CD1c-positive myeloid dendritic cell (primary cell): ENCODE data around the gene KCNG4.
A peak's percentile ranks its signal among the peaks of the same experiment; 100 is the strongest.

ENCODE experiments used
- DNase-seq: peaks from one replicate; pipeline ENCODE4 v3.0.0-alpha.2; 2016; ENCODE audit errors: extremely low spot score

The KCNG4 gene

GRCh38 chr16:84182680-84183571 is 56.9 kb downstream of the KCNG4 start:
- no peak for DNase-seq

DNA sequence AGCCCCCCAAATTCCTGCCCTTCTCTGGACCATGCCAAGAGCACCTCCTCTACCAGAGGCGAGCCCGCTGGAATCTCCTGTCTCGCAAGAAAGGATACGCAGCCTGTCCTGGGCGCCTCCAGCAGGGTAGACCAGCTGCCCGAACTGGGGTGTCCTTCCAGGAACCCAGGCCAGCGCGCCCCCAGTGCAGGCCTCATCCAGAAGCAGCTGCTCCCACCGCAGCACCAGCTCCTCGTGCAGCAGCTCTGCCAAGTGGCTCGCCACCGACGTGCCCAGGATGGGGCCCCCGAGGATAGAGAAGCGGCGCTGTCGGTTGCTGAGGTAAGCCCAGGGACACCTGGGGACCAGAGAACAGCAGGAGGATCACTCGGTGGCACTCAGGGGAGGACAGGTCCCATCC is 57.7 kb downstream of the KCNG4 start:
- DNase-seq = no peak

GRCh38 chr16:84181144-84181915 is 58.5 kb downstream of the KCNG4 start:
- no peak for DNase-seq

- DNase-seq = no peak
These were observed 59.2 kb downstream of the KCNG4 start for GRCh38 chr16:84180519-84181140.

DNA sequence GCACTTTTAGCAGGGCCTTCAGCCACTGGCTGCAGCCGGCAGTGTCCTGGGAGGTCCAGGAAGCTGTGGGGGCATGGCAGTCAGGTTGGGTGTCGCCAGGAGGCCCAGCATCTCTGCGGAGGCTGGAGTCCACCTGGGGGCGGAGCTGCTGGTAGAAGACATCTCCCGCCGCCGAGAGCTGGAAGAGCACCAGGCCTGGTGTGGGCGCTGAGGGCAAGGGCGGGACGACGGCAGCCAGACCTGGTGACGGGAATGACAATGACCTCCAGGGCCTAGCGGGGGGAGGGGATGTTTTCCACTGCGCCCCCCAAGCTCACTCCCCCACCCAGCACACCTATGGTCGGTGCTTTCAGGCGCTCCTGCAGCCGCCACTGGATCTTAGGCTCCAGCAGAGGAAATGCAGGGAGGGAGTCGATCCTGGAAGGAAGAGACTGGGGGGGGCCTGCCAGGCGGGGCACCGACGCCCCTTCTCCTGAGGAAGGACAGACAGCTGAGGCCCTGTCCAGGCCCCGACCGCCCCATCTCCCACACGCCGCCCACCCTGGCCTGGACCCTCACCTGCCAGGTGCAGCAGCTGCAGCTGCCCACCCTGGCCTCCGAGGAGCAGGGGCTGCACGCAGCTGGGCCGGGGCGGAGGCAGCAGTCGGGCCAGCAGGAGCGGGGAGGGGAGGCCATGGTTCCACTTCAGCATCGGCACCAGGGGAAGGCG is 60.0 kb downstream of the KCNG4 start:
- DNase-seq = no peak

- no peak for DNase-seq
These were observed 60.8 kb downstream of the KCNG4 start for GRCh38 chr16:84178892-84179611.

DNA sequence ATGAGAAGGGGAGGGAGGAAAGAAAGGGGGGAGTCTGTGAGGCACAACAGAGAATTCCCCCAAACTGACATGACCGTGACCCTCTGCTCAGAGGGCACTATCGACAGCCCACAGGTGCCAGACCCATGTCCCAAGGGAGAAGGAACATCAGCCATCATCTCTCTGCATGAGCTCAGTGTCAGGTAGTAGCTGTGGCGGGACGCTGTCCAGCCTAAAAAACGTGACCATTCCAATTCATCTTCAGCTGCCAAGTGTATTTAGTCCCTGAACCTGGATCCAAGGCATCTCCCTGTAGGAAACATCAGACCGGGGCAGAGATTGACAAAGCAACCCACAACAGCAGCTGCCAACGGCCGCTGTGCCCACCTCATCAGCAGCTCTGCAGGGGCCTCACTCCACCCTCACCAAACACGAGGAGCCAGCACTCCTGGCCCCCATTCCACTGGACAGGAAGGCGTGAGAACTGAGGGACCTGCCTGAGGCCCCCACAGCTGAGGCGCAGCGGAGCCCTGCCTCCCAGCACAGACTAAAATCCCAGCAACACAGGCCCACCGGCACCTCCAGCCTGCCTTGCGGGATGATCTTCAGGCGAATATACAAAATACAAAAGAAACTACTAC is 61.6 kb downstream of the KCNG4 start:
- no peak for DNase-seq

- DNase-seq = peak; percentile 6
These were observed 62.1 kb downstream of the KCNG4 start for GRCh38 chr16:84177741-84178073.

GRCh38 chr16:84176192-84177053 is 63.4 kb downstream of the KCNG4 start:
- DNase-seq = no peak

DNA sequence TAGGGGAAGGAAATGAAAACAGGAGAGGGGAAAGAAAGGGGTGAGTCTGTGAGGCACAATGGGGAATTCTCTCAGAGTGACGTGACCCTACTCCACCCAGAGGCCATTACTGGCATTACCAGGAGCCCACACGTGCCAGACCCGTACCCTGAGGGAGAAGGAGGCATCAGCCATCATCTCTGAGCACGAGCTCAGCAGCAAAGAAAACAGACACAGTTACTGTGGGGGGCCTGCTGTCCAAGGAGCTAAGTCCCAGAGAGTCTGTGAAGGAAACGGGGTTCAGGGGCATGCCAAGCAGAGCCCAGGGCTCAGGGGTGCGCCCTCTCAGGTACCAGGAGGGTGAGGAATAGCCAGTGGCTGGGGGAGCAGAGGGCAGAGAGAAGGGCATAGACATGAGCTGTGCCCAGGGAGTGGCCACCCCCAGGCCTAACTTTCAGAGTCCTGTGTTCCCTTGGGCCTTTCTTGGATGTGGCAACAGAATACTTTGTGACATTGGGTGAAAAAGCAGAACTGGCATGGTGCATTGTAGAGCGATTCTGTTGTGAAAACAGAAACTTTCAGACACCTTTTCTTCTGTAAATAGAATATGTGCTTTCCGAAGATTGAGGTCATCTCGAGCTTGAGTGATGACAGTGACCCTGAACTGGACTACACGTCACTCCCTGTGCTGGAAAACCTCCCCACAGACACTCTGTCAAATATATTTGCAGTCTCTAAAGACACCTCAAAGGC is 64.3 kb downstream of the KCNG4 start:
- peak; percentile 85 for DNase-seq

DNA sequence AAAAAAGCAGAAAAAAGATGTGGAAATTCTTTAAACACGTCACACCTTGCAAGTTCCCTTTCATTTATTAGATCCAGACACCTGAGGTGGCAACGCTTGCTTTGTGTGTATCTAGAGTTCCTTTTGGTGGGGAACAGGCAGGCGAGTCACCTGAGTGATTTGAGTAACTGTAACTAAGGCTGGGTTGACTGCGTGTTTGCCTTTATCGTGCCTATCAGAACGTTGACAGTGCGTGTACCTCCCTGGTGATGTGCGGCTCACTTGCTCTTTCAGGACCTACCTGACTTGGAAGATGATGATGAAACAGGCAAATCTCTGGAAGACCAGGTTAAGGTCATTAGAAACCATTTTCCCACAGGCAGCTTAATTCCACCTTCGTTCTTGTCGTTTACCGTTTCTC is 65.4 kb downstream of the KCNG4 start:
- no peak for DNase-seq

DNA sequence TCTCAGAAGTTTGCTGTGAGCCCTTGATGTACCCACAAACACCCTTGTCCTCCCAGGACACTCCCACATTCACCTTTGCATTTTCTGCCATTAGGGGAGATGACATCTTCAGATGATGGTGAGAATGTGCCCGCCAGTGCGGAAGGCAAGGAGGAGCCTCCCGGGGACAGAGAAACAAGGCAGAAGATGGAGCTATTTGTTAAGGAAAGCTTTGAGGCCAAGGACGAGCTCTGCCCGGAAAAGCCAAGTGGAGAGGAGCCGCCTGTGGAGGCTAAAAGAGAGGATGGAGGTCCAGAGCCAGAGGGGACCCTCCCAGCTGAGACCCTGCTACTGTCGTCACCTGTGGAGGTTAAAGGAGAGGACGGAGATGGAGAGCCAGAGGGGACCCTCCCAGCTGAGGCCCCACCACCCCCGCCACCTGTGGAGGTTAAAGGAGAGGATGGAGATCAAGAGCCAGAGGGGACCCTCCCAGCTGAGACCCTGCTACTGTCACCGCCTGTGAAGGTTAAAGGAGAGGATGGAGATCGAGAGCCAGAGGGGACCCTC is 70.0 kb downstream of the KCNG4 start:
- DNase-seq = no peak
